ENCODE measurements around the gene AOPEP. TPM values are rescaled to one million over a fixed set of nuclear protein-coding genes. Genes with fewer than 3 reads are reported as not detected.

The AOPEP gene
- total and polyA plus RNA-seq, 11 donors: 105 to 310 (median 185) TPM

- H3K4me3 ChIP-seq: no peak overlapping the region
- H3K27me3 ChIP-seq: no peaks in the 10 kb centered on the region
- H3K27ac ChIP-seq: no peak overlapping the region
- WGBS, 4 donors: 84 to 95% (median 92%) methylated on average over 8 of the region's 8 CpGs
- H3K36me3 ChIP-seq: peaks cover 0 to 22% (median 0%) of the 10 kb centered on the region in 9 donors
- TF ChIP-seq POLR2A (IDR thresholded peaks at IDR 0.05) (no peak), CTCF (IDR thresholded peaks at IDR 0.05) (no peak)
- no peak for DNase-seq
- peaks cover 0 to 23% (median 10%) of the 10 kb centered on the region in 12 donors for H3K9me3 ChIP-seq
- intact Hi-C loops (cut with DNase I): no loop called here
- ATAC-seq: no peak
- peaks cover 0 to 6% (median 0%) of the 10 kb centered on the region in 12 donors for H3K4me1 ChIP-seq
These were observed 19.5 kb downstream of the AOPEP start for GRCh38 chr9:94745806-94746540.

- WGBS, 4 donors: 87 to 92% (median 88%) methylated on average over 4 of the region's 4 CpGs
- TF ChIP-seq CTCF (IDR thresholded peaks at IDR 0.05) (no peak), POLR2A (IDR thresholded peaks at IDR 0.05) (no peak)
These were observed 20.3 kb downstream of the AOPEP start for GRCh38 chr9:94746541-94747370.

GRCh38 chr9:94754976-94755475, 28.5 kb downstream of the AOPEP start:
- H3K4me1 ChIP-seq: peaks cover 0 to 4% (median 0%) of the 10 kb centered on the region in 12 donors
- intact Hi-C loops (cut with DNase I): no loop called here
- TF ChIP-seq CTCF (IDR thresholded peaks at IDR 0.05) (no peak), POLR2A (IDR thresholded peaks at IDR 0.05) (no peak)
- H3K9me3 ChIP-seq: peaks cover 0 to 5% (median under 1%) of the 10 kb centered on the region in 12 donors
- no peak for ATAC-seq
- H3K27me3 ChIP-seq: no peaks in the 10 kb centered on the region
- no peak overlapping the region for H3K4me3 ChIP-seq
- peaks cover 0 to 9% (median 2%) of the 10 kb centered on the region in 9 donors for H3K36me3 ChIP-seq
- DNase-seq: no peak
- no peak overlapping the region for H3K27ac ChIP-seq
- WGBS, 4 donors: 95 to 96% (median 95%) methylated on average over 4 of the region's 4 CpGs

More at GRCh38 chr9:94746541-94747370, 20.3 kb downstream of the AOPEP start:
- Histone ChIP-seq H3K27me3 (no peaks in the 10 kb centered on the region), H3K27ac (no peak overlapping the region), H3K4me1 (peaks cover 0 to 3% (median 0%) of the 10 kb centered on the region in 12 donors), H3K36me3 (peaks cover 0 to 22% (median 0%) of the 10 kb centered on the region in 9 donors), H3K4me3 (no peak overlapping the region), H3K9me3 (peaks cover 0 to 23% (median 10%) of the 10 kb centered on the region in 12 donors)
- intact Hi-C loops (cut with DNase I): no loop called here
- DNase-seq: no peak
- no peak for ATAC-seq

GRCh38 chr9:94757158-94757557, 30.7 kb downstream of the AOPEP start:
- no peak overlapping the region for H3K4me3 ChIP-seq
- H3K27me3 ChIP-seq: no peaks in the 10 kb centered on the region
- peaks cover 0 to 18% (median 11%) of the 10 kb centered on the region in 9 donors for H3K36me3 ChIP-seq
- H3K9me3 ChIP-seq: no peaks in the 10 kb centered on the region
- ATAC-seq: no peak
- peaks cover 0 to 4% (median 0%) of the 10 kb centered on the region in 12 donors for H3K4me1 ChIP-seq
- TF ChIP-seq CTCF (IDR thresholded peaks at IDR 0.05) (no peak), POLR2A (IDR thresholded peaks at IDR 0.05) (no peak)
- 88 to 92% (median 89%) methylated on average over 4 of the region's 4 CpGs for WGBS, 4 donors
- intact Hi-C loops (cut with DNase I): no loop called here
- no peak overlapping the region for H3K27ac ChIP-seq
- DNase-seq: no peak

All from heart left ventricle (tissue), 16 donors.